Loucy (cell line): ENCODE results near the gene CEP128.

Source experiments
- H2AFZ ChIP-seq: fragments of 200-600 bp; sonication (generic); 2 replicates; pipeline ENCODE4 v1.6.0; 2016; ENCODE audit warnings: antibody characterized with exemption, mild to moderate bottlenecking, low read length, moderate library complexity
- H3F3A ChIP-seq: fragments of 200-600 bp; 2 replicates; pipeline ENCODE4 v1.6.0; 2016; ENCODE audit warnings: antibody characterized with exemption, low read depth, mild to moderate bottlenecking
- H3K27me3 ChIP-seq: fragments of 200-600 bp; sonication (generic); 2 replicates; pipeline ENCODE4 v1.6.1; 2014; ENCODE audit warnings: low read length, mild to moderate bottlenecking; ENCODE audit not compliant: insufficient read depth, poor library complexity, severe bottlenecking
- H3K36me3 ChIP-seq: fragments of 200-600 bp; sonication (generic); 2 replicates; pipeline ENCODE4 v1.6.1; 2016; ENCODE audit warnings: low read length; ENCODE audit not compliant: insufficient read depth
- H3K4me1 ChIP-seq: fragments of 200-600 bp; sonication (generic); 2 replicates; pipeline ENCODE4 v1.5.1; 2014; ENCODE audit warnings: low read length, mild to moderate bottlenecking; ENCODE audit not compliant: insufficient read depth, poor library complexity, severe bottlenecking
- H3K4me2 ChIP-seq: fragments of 200-600 bp; sonication (generic); 2 replicates; pipeline ENCODE4 v1.6.0; 2014; ENCODE audit warnings: antibody characterized with exemption, low read length, low read depth, mild to moderate bottlenecking; ENCODE audit not compliant: poor library complexity, severe bottlenecking
- H3K4me3 ChIP-seq: fragments of 200-600 bp; sonication (generic); 2 replicates; pipeline ENCODE4 v1.5.1; 2014; ENCODE audit warnings: low read length, mild to moderate bottlenecking, mixed read lengths; ENCODE audit not compliant: poor library complexity, severe bottlenecking
- H3K79me2 ChIP-seq: fragments of 200-600 bp; sonication (generic); 2 replicates; pipeline ENCODE4 v1.6.1; 2014; ENCODE audit warnings: low read length; ENCODE audit not compliant: insufficient read depth
- H3K9ac ChIP-seq: fragments of 200-600 bp; sonication (generic); 2 replicates; pipeline ENCODE4 v1.6.0; 2014; ENCODE audit warnings: mild to moderate bottlenecking, low read depth, low read length, moderate library complexity; ENCODE audit not compliant: poor library complexity, severe bottlenecking
- H3K9me2 ChIP-seq: fragments of 200-600 bp; sonication (generic); replicated peaks from 2 replicates; pipeline ENCODE4 v1.6.1; 2016; ENCODE audit warnings: low read depth, low read length, mixed read lengths
- H3K9me3 ChIP-seq: fragments of 200-600 bp; sonication (generic); 2 replicates; pipeline ENCODE4 v1.6.1; 2014; ENCODE audit warnings: mild to moderate bottlenecking, antibody characterized with exemption, low read length, low read depth; ENCODE audit not compliant: insufficient read depth
- H4K20me1 ChIP-seq: fragments of 200-600 bp; sonication (generic); 2 replicates; pipeline ENCODE4 v1.6.0; 2014; ENCODE audit warnings: antibody characterized with exemption, low read length, mild to moderate bottlenecking; ENCODE audit not compliant: insufficient read depth, poor library complexity, severe bottlenecking
- EZH2phosphoT487 ChIP-seq: fragments of 200-600 bp; IDR thresholded peaks from 2 replicates; pipeline ENCODE4 v1.6.1; 2018; ENCODE audit warnings: antibody characterized with exemption, mild to moderate bottlenecking, moderate library complexity, borderline replicate concordance
- TF ChIP-seq, protein P1 (sequence below): fragments of 200-600 bp; sonication (generic); conservative IDR thresholded peaks from 2 replicates; pipeline ENCODE4 v1.5.1; 2014; ENCODE audit warnings: mild to moderate bottlenecking, antibody characterized with exemption, low read length

The CEP128 gene

DNA sequence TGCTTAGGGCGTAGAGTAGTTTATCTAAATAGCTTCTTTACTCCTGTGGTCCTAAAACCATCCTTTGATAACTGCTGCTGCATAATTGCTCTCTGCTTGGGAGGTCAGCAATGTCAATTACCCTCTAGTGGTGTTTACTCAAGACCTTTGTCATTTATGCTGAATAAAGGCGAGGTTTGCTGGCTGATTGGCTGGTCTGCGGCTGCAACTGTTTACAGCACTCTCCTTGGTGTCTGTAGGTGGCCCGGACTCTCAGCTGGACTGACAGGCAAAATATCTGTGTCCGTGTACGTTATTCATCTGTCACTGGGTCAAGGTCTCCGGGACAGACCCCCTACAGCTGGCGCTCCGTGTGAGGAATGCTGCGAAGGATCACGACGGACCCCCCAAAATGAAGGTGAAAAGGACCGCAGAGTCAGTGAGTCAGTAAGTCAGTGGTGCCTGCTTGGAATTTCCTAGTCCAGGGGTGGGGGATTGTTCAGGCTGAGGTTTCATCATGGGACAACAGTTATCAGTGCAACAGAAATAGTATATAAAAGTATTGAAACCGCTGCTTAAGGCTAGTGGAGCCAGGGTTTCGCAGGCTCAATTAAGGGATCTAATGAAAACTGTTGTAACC lies 476.9 kb downstream of the CEP128 start:
- TF ChIP-seq, protein P1, sequence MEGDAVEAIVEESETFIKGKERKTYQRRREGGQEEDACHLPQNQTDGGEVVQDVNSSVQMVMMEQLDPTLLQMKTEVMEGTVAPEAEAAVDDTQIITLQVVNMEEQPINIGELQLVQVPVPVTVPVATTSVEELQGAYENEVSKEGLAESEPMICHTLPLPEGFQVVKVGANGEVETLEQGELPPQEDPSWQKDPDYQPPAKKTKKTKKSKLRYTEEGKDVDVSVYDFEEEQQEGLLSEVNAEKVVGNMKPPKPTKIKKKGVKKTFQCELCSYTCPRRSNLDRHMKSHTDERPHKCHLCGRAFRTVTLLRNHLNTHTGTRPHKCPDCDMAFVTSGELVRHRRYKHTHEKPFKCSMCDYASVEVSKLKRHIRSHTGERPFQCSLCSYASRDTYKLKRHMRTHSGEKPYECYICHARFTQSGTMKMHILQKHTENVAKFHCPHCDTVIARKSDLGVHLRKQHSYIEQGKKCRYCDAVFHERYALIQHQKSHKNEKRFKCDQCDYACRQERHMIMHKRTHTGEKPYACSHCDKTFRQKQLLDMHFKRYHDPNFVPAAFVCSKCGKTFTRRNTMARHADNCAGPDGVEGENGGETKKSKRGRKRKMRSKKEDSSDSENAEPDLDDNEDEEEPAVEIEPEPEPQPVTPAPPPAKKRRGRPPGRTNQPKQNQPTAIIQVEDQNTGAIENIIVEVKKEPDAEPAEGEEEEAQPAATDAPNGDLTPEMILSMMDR = no peak
- TF ChIP-seq EZH2phosphoT487 = no peak
- H4K20me1 ChIP-seq = no peaks in the 10 kb centered on the region
- no peaks in the 10 kb centered on the region for H3F3A ChIP-seq
- H3K4me3 ChIP-seq = no peak overlapping the region
- no peaks in the 10 kb centered on the region for H3K79me2 ChIP-seq
- no peaks in the 10 kb centered on the region for H3K36me3 ChIP-seq
- H3K9ac ChIP-seq = no peak overlapping the region
- H3K4me1 ChIP-seq = no peaks in the 10 kb centered on the region
- no peaks in the 10 kb centered on the region for H3K27me3 ChIP-seq
- no peaks in the 10 kb centered on the region for H3K9me3 ChIP-seq
- H3K9me2 ChIP-seq = no peaks in the 10 kb centered on the region
- H3K4me2 ChIP-seq = no peak overlapping the region
- no peak overlapping the region for H2AFZ ChIP-seq

DNA sequence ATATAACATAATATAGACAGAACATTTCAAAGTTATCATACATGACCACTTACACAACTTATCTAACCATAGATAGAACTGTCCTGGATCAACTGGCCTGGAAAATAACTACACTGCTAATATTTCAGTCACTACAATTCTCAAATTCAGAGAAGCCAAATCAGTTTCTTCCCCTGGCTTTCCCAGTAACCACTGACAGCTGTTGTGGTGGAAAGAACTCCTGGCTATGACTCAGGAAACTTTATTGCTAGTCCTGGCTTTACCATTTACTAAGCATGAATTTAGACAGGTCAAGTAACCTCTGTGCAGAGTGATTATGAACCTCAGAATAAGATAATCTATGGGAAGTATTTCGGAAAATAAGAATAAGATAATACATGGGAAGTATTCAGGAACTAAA lies 485.3 kb downstream of the CEP128 start:
- no peak overlapping the region for H3K4me3 ChIP-seq
- H2AFZ ChIP-seq = no peak overlapping the region
- peaks cover 3% of the 10 kb centered on the region; the same call in 1 of the 2 replicates for H3K9me3 ChIP-seq
- no peaks in the 10 kb centered on the region for H3K36me3 ChIP-seq
- H3K27me3 ChIP-seq = no peaks in the 10 kb centered on the region
- TF ChIP-seq, protein P1 = no peak
- no peak for TF ChIP-seq EZH2phosphoT487
- no peaks in the 10 kb centered on the region for H4K20me1 ChIP-seq
- no peaks in the 10 kb centered on the region for H3F3A ChIP-seq
- no peak overlapping the region for H3K9ac ChIP-seq
- H3K79me2 ChIP-seq = no peaks in the 10 kb centered on the region
- H3K4me2 ChIP-seq = no peak overlapping the region
- no peaks in the 10 kb centered on the region for H3K4me1 ChIP-seq
- no peaks in the 10 kb centered on the region for H3K9me2 ChIP-seq

- no peak overlapping the region for H3K4me3 ChIP-seq
- no peak for TF ChIP-seq EZH2phosphoT487
- TF ChIP-seq, protein P1 = no peak
- H2AFZ ChIP-seq = no peak overlapping the region
- H3K4me1 ChIP-seq = no peaks in the 10 kb centered on the region
- H4K20me1 ChIP-seq = no peaks in the 10 kb centered on the region
- no peaks in the 10 kb centered on the region for H3K9me2 ChIP-seq
- H3K79me2 ChIP-seq = no peaks in the 10 kb centered on the region
- no peaks in the 10 kb centered on the region for H3F3A ChIP-seq
- H3K27me3 ChIP-seq = no peaks in the 10 kb centered on the region
- no peak overlapping the region for H3K4me2 ChIP-seq
- no peaks in the 10 kb centered on the region for H3K36me3 ChIP-seq
- no peak overlapping the region for H3K9ac ChIP-seq
- peaks cover 3% of the 10 kb centered on the region; the same call in 1 of the 2 replicates for H3K9me3 ChIP-seq
These were observed 486.5 kb downstream of the CEP128 start for GRCh38 chr14:80455031-80455430.
